ENCODE measurements around the gene WDR49.

- TF ChIP-seq CTCF (IDR thresholded peaks at IDR 0.05) (no peak), EZH2phosphoT487 (IDR thresholded peaks at IDR 0.05) (no peak)
These were observed 19.5 kb upstream of the WDR49 start for GRCh38 chr3:167673221-167673620.
